Astrocyte (in vitro differentiated cells and primary cell): ENCODE measurements around the gene DPEP3. TPM values are rescaled to one million over a fixed set of nuclear protein-coding genes. Genes with fewer than 3 reads are reported as not detected.
A peak's percentile ranks its signal among the peaks of the same experiment; 100 is the strongest.

Experiments
- DNase-seq: peaks from one replicate; pipeline ENCODE4 v3.0.0-alpha.2; 2010; ENCODE audit warnings: low read depth
- FAIRE-seq: peaks from 2 replicates; lab custom pipeline; 2011; peaks lifted over from hg19 to GRCh38; lab: Jason Lieb, UNC
- H2AFZ ChIP-seq: 2 replicates; pipeline ENCODE4 v1.6.0; 2012; ENCODE audit warnings: low read depth, low read length, inconsistent platforms
- H3K27ac ChIP-seq: 2 replicates; pipeline ENCODE4 v1.5.1; 2011; ENCODE audit warnings: low read depth, low read length, inconsistent platforms
- H3K27me3 ChIP-seq: 2 replicates; pipeline ENCODE4 v1.6.0; 2011; ENCODE audit warnings: low read length, inconsistent platforms; ENCODE audit not compliant: insufficient read depth
- H3K36me3 ChIP-seq: 2 replicates; pipeline ENCODE4 v1.5.1; 2011; ENCODE audit warnings: low read length, inconsistent platforms; ENCODE audit not compliant: insufficient read depth
- H3K4me1 ChIP-seq: 2 replicates; pipeline ENCODE4 v1.5.1; 2011; ENCODE audit warnings: low read length, inconsistent platforms; ENCODE audit not compliant: insufficient read depth
- H3K4me2 ChIP-seq: 2 replicates; pipeline ENCODE4 v1.6.0; 2012; ENCODE audit warnings: low read length, inconsistent platforms
- H3K4me3 ChIP-seq: 2 replicates; pipeline ENCODE4 v1.5.1; 2011; ENCODE audit warnings: low read depth, mild to moderate bottlenecking, low read length, inconsistent platforms; ENCODE audit not compliant: insufficient read depth
- H3K79me2 ChIP-seq: 2 replicates; pipeline ENCODE4 v1.6.0; 2012; ENCODE audit warnings: mild to moderate bottlenecking, low read length, inconsistent platforms; ENCODE audit not compliant: insufficient read depth
- H3K9ac ChIP-seq: 2 replicates; pipeline ENCODE4 v1.6.0; 2012; ENCODE audit warnings: mild to moderate bottlenecking, low read length, inconsistent platforms
- H3K9me3 ChIP-seq: 2 replicates; pipeline ENCODE4 v1.5.1; 2012; ENCODE audit warnings: low read depth, mild to moderate bottlenecking, low read length, inconsistent platforms; ENCODE audit not compliant: insufficient read depth
- H4K20me1 ChIP-seq: 2 replicates; pipeline ENCODE4 v1.6.0; 2012; ENCODE audit warnings: low read length, inconsistent platforms; ENCODE audit not compliant: insufficient read depth
- H3K27ac Mint-ChIP-seq: one replicate; pipeline ENCODE4 v1.8.0; 2021; ENCODE audit warnings: mild to moderate bottlenecking, mixed read lengths; ENCODE audit not compliant: unreplicated experiment
- H3K27me3 Mint-ChIP-seq: one replicate; pipeline ENCODE4 v1.8.0; 2021; ENCODE audit warnings: low read depth, mixed read lengths; ENCODE audit not compliant: unreplicated experiment
- H3K36me3 Mint-ChIP-seq: one replicate; pipeline ENCODE4 v1.8.0; 2021; ENCODE audit warnings: low read depth, mixed read lengths; ENCODE audit not compliant: unreplicated experiment
- H3K4me1 Mint-ChIP-seq: one replicate; pipeline ENCODE4 v1.8.0; 2021; ENCODE audit warnings: low read depth, mixed read lengths; ENCODE audit not compliant: unreplicated experiment
- H3K4me3 Mint-ChIP-seq: one replicate; pipeline ENCODE4 v1.8.0; 2021; ENCODE audit warnings: mild to moderate bottlenecking, moderate library complexity, mixed read lengths; ENCODE audit not compliant: unreplicated experiment
- H3K9me3 Mint-ChIP-seq: one replicate; pipeline ENCODE4 v1.8.0; 2021; ENCODE audit warnings: mild to moderate bottlenecking, mixed read lengths; ENCODE audit not compliant: unreplicated experiment
- CTCF ChIP-seq: IDR thresholded peaks from 2 replicates; pipeline ENCODE4 v1.5.1; 2011; ENCODE audit warnings: low read depth, mild to moderate bottlenecking, inconsistent platforms, low read length, moderate library complexity; ENCODE audit not compliant: insufficient read depth
- EZH2 ChIP-seq: IDR thresholded peaks from 2 replicates; pipeline ENCODE4 v1.6.1; 2012; ENCODE audit warnings: mild to moderate bottlenecking, low read length, inconsistent platforms; ENCODE audit not compliant: insufficient read depth
- total RNA-seq: library from RNA; stranded (reverse); gene quantifications from 2 replicates; pipeline ENCODE4 v1.2.1, GENCODE V29; 2021

DPEP3 gene
- total RNA-seq, 1 donor from 2014 or later = not detected

GRCh38 chr16:67964477-67965131 lies 15.7 kb downstream of the DPEP3 start:
- Histone ChIP-seq H3K36me3 (peaks cover 25% of the 10 kb centered on the region), H3K9ac (no peak overlapping the region), H3K79me2 (peaks cover 86% of the 10 kb centered on the region), H3K4me3 (no peak overlapping the region), H3K27ac (no peak overlapping the region), H4K20me1 (peaks cover 83% of the 10 kb centered on the region), H3K4me1 (peaks cover 48% of the 10 kb centered on the region), H2AFZ (no peak overlapping the region), H3K4me2 (peak overlapping the region; percentile 25), H3K27me3 (no peaks in the 10 kb centered on the region), H3K9me3 (no peaks in the 10 kb centered on the region)
- Mint-ChIP-seq H3K36me3 (peaks cover 19% of the 10 kb centered on the region), H3K27ac (peak overlapping the region; percentile 43), H3K9me3 (no peaks in the 10 kb centered on the region), H3K27me3 (peaks cover under 1% of the 10 kb centered on the region), H3K4me3 (peak overlapping the region; percentile 23), H3K4me1 (peaks cover 28% of the 10 kb centered on the region)
- DNase-seq (no peak), FAIRE-seq (no peak)
- TF ChIP-seq CTCF = no peak

GRCh38 chr16:67963662-67964321 lies 16.5 kb downstream of the DPEP3 start:
- peak overlapping the region; percentile 25 for H3K4me2 ChIP-seq
- no peak overlapping the region for H3K27ac ChIP-seq
- H2AFZ ChIP-seq = no peak overlapping the region
- peaks cover 91% of the 10 kb centered on the region for H4K20me1 ChIP-seq
- Mint-ChIP-seq H3K9me3 (no peaks in the 10 kb centered on the region), H3K27ac (no peak overlapping the region), H3K27me3 (no peaks in the 10 kb centered on the region), H3K36me3 (peaks cover 21% of the 10 kb centered on the region), H3K4me1 (peaks cover 29% of the 10 kb centered on the region), H3K4me3 (no peak overlapping the region)
- H3K9ac ChIP-seq = no peak overlapping the region
- no peak for FAIRE-seq
- peaks cover 48% of the 10 kb centered on the region for H3K4me1 ChIP-seq
- no peak overlapping the region for H3K4me3 ChIP-seq
- H3K79me2 ChIP-seq = peaks cover 94% of the 10 kb centered on the region
- no peaks in the 10 kb centered on the region for H3K9me3 ChIP-seq
- DNase-seq = no peak
- H3K27me3 ChIP-seq = no peaks in the 10 kb centered on the region
- peaks cover 29% of the 10 kb centered on the region for H3K36me3 ChIP-seq
- TF ChIP-seq CTCF (no peak), EZH2 (no peak)

- Histone ChIP-seq H3K4me3 (no peak overlapping the region), H3K79me2 (peaks cover 98% of the 10 kb centered on the region), H3K4me2 (no peak overlapping the region), H2AFZ (no peak overlapping the region), H3K27ac (no peak overlapping the region), H4K20me1 (peaks cover 96% of the 10 kb centered on the region), H3K4me1 (peaks cover 45% of the 10 kb centered on the region), H3K36me3 (peaks cover 34% of the 10 kb centered on the region), H3K9ac (no peak overlapping the region), H3K9me3 (no peaks in the 10 kb centered on the region), H3K27me3 (no peaks in the 10 kb centered on the region)
- peaks cover 26% of the 10 kb centered on the region for H3K36me3 Mint-ChIP-seq
- H3K27ac Mint-ChIP-seq = no peak overlapping the region
- H3K4me3 Mint-ChIP-seq = no peak overlapping the region
- no peaks in the 10 kb centered on the region for H3K9me3 Mint-ChIP-seq
- no peak for DNase-seq
- FAIRE-seq = no peak
- H3K4me1 Mint-ChIP-seq = peaks cover 29% of the 10 kb centered on the region
- no peaks in the 10 kb centered on the region for H3K27me3 Mint-ChIP-seq
- TF ChIP-seq CTCF (no peak), EZH2 (no peak)
These were observed 17.0 kb downstream of the DPEP3 start for GRCh38 chr16:67963292-67963661.
